H1 (cell line): ENCODE results near the gene KLHL29. TPM values are rescaled to one million over a fixed set of nuclear protein-coding genes. Genes with fewer than 3 reads are reported as not detected.

Experiments used
- EZH2 ChIP-seq: fragments of 200-600 bp; sonication (generic); IDR thresholded peaks from 2 replicates; pipeline ENCODE4 v1.7.1; 2012; ENCODE audit warnings: low read depth, mild to moderate bottlenecking, moderate library complexity, low read length, inconsistent platforms; ENCODE audit not compliant: severe bottlenecking
- KDM4A ChIP-seq: IDR thresholded peaks from one replicate; pipeline ENCODE4 v1.7.1; 2012; ENCODE audit warnings: low read depth, mild to moderate bottlenecking, moderate library complexity, low read length, inconsistent platforms; ENCODE audit not compliant: severe bottlenecking
- KDM5A ChIP-seq: fragments of 200-600 bp; IDR thresholded peaks from 2 replicates; pipeline ENCODE4 v1.7.1; 2012; ENCODE audit warnings: mild to moderate bottlenecking, low read length, inconsistent platforms, mixed read lengths
- POLR2A ChIP-seq, 2 experiments: IDR thresholded peaks; 1 replicate in 1 of 2; 2 replicates in 1 of 2; pipeline ENCODE4 v1.6.1; 2011; ENCODE audit warnings: low read depth in 2 of 2, low read length in 2 of 2, mild to moderate bottlenecking in 2 of 2; ENCODE audit errors: control extremely low read depth in 1 of 2
- polyA plus RNA-seq, 7 experiments: library from polyadenylated mRNA; depleted of rRNA in 3 of 7; stranded (reverse) in 5 of 7; unstranded in 2 of 7; fragments of >200 nt in 5 of 7; fragments of 200-250 nt in 2 of 7; gene quantifications; 1 replicate in 5 of 7; 2 replicates in 1 of 7; 4 replicates in 1 of 7; pipeline versions ENCODE4 v1.2.1 to v1.2.3, GENCODE V29; 2011 to 2013; ENCODE audit warnings: missing spikeins in 2 of 7, mixed read lengths in 2 of 7
- total RNA-seq: library from RNA; stranded (reverse); fragmentation: NEBNext Ultra II Directional; extraction: Animal tissue kit (Norgen Biotek cat#: 25700); gene quantifications from 2 replicates; pipeline ENCODE4 v1.2.1, GENCODE V29; 2021
- TF ChIP-seq, protein P1 (sequence below): IDR thresholded peaks from 2 replicates; pipeline ENCODE4 v1.6.1; 2012; ENCODE audit warnings: inconsistent platforms
- TF ChIP-seq, protein P2 (sequence below), 3 experiments: IDR thresholded peaks; 1 replicate in 2 of 3; 2 replicates in 1 of 3; pipeline versions ENCODE4 v1.5.1 to v1.6.1; 2011; ENCODE audit warnings: low read length in 3 of 3, mild to moderate bottlenecking in 3 of 3, inconsistent platforms in 2 of 3, low read depth in 1 of 3, moderate library complexity in 1 of 3; ENCODE audit not compliant: insufficient read depth in 1 of 3; ENCODE audit errors: control extremely low read depth in 1 of 3
- TF ChIP-seq, protein P3 (sequence below): IDR thresholded peaks from 2 replicates; pipeline ENCODE4 v1.6.1; 2011; ENCODE audit warnings: low read length, improper control_type of control experiment

Gene KLHL29
- total and polyA plus RNA-seq, 2 of the 8 experiments (the other 6 are each of a cell fraction or from before 2014, with no cell fraction given), result 1.1 to 4.7 TPM

DNA sequence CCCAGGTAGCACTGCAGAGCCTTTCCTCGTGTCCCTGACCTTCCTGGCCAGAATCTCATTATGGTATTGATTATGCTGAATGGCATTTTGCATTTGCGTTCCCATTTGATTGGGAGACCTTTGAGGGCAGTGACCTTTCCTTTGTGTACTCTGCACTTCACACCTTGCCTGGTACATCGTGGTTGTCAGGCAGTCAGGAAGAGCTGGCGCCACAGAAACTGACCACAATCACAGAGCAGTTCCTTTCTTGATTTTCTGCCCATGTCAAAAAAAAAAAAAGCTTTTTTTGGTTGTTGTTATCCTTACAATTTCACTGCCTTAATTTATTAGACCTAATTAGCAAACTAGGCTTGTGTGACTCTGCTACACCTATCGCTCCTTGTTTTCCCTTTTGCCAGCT, 8.9 kb upstream of the KLHL29 start (continued):
- TF ChIP-seq, protein P1, sequence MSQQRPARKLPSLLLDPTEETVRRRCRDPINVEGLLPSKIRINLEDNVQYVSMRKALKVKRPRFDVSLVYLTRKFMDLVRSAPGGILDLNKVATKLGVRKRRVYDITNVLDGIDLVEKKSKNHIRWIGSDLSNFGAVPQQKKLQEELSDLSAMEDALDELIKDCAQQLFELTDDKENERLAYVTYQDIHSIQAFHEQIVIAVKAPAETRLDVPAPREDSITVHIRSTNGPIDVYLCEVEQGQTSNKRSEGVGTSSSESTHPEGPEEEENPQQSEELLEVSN, result no peak
- no peak for TF ChIP-seq POLR2A (IDR thresholded peaks at IDR 0.05; ENCODE audit: control extremely low read depth in 1 of 2, low read depth in 2 of 2, low read length in 2 of 2)
- TF ChIP-seq, protein P2, sequence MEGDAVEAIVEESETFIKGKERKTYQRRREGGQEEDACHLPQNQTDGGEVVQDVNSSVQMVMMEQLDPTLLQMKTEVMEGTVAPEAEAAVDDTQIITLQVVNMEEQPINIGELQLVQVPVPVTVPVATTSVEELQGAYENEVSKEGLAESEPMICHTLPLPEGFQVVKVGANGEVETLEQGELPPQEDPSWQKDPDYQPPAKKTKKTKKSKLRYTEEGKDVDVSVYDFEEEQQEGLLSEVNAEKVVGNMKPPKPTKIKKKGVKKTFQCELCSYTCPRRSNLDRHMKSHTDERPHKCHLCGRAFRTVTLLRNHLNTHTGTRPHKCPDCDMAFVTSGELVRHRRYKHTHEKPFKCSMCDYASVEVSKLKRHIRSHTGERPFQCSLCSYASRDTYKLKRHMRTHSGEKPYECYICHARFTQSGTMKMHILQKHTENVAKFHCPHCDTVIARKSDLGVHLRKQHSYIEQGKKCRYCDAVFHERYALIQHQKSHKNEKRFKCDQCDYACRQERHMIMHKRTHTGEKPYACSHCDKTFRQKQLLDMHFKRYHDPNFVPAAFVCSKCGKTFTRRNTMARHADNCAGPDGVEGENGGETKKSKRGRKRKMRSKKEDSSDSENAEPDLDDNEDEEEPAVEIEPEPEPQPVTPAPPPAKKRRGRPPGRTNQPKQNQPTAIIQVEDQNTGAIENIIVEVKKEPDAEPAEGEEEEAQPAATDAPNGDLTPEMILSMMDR (IDR thresholded peaks at IDR 0.05; ENCODE audit: control extremely low read depth in 1 of 3, insufficient read depth in 1 of 3, low read depth in 1 of 3, low read length in 3 of 3), result no peak
- TF ChIP-seq, protein P3, sequence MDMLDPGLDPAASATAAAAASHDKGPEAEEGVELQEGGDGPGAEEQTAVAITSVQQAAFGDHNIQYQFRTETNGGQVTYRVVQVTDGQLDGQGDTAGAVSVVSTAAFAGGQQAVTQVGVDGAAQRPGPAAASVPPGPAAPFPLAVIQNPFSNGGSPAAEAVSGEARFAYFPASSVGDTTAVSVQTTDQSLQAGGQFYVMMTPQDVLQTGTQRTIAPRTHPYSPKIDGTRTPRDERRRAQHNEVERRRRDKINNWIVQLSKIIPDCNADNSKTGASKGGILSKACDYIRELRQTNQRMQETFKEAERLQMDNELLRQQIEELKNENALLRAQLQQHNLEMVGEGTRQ, result no peak
- no peak for TF ChIP-seq EZH2
- TF ChIP-seq KDM5A, result no peak
- no peak for TF ChIP-seq KDM4A
